ENCODE results near the gene RPS18. TPM values are rescaled to one million over a fixed set of nuclear protein-coding genes. Genes with fewer than 3 reads are reported as not detected.

Gene RPS18
- total RNA-seq, 1 donor from 2014 or later: 1,863 TPM

DNA sequence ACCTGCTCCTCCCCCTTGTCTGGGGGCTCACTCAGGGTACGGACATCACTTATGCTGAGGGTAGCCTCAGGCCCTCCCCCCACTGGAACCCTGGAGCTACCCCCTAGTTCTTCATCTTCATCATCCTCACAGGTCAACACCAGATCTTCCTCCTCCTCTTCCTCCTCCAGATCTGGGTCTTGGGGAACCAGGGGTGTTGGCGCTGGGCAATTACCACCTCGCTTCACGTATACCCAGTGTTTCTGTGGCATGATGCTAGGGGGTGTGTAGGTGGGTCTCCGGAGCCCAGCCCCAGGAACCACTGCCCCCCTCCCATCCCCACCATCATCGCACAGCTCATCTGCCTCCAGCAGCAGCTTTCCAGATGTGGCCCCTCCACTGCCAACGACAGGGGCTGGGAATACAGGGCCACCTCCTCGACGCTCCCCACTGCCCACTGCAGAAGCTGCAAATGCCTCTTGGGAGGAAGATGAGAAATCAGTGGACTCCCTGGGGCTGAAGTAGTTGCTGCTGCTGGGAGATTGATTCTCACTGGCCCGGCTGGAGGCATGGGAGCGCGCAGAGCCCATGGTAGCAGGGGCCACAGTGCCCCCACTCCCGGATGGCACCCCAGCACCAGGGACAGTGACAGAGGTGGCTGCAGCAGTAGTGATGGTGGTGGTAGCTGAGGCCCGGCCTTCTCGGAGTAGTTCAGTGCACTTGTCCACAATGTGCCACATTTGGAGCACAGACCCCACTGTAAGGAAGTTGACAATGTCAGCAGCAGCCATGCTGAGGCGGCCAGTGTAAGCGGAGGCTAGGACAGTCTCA is 44.1 kb downstream of the RPS18 start:
- no peaks in the 10 kb centered on the region for H3K27me3 ChIP-seq
- H3K27ac ChIP-seq: peak overlapping the region; percentile 87 to 97
- peaks cover 16 to 25% of the 10 kb centered on the region in 2 donors for H3K36me3 ChIP-seq
- peaks cover 7 to 48% of the 10 kb centered on the region in 2 donors for H3K4me1 ChIP-seq
- intact Hi-C loops (cut with DNase I): loop anchor here (5.0 to 10.0 kb wide), 2 partner anchors 114 to 1651 kb away; partner anchors contain the start of genes C6orf47, CSNK2B, GPANK1 and HSD17B8
- no peak for DNase-seq (ENCODE audit: low spot score in 2 of 2)
- no peak overlapping the region for H3K4me3 ChIP-seq
- no peaks in the 10 kb centered on the region for H3K9me3 ChIP-seq
- TF ChIP-seq, protein P1, sequence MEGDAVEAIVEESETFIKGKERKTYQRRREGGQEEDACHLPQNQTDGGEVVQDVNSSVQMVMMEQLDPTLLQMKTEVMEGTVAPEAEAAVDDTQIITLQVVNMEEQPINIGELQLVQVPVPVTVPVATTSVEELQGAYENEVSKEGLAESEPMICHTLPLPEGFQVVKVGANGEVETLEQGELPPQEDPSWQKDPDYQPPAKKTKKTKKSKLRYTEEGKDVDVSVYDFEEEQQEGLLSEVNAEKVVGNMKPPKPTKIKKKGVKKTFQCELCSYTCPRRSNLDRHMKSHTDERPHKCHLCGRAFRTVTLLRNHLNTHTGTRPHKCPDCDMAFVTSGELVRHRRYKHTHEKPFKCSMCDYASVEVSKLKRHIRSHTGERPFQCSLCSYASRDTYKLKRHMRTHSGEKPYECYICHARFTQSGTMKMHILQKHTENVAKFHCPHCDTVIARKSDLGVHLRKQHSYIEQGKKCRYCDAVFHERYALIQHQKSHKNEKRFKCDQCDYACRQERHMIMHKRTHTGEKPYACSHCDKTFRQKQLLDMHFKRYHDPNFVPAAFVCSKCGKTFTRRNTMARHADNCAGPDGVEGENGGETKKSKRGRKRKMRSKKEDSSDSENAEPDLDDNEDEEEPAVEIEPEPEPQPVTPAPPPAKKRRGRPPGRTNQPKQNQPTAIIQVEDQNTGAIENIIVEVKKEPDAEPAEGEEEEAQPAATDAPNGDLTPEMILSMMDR (IDR thresholded peaks at IDR 0.05): no peak

DNA sequence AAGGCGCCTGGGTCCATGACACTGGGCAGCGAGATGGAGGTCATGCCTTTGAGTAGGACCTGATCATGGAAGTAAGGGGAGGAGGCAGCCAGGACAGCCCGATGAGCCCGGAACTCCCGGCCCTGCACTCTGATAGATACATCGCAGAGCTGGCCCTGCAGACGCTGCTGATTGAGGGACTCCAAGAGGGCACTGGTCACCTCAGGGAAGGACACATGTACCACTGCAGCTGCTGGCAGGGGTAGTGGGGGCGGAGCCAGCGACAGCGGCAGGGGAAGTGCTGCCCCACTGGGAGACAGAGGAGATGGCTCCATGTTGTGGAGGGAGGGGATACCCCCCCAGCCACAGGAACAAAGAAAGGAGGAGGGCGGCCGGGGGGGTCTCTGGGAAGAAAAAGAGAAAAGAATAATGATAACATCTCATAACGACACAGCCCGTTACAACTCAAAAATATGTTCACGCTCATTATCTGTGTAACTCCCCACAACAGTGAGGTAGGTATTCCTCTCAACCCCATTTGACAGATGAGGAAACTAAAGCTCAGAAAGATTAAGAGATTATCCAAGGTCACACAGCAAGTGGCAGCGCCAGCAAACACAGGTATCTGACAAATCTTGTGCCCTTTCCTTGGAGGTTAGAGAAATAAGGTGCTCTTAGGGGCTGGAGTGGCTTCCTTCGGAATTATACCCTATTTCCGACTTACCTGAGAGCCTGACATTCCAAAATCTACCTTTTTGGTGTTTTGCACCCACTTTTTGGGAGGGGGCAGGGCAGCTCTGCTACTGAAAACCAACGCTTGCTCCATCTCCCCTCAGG is 44.9 kb downstream of the RPS18 start:
- peaks cover 17 to 28% of the 10 kb centered on the region in 2 donors for H3K36me3 ChIP-seq
- peaks cover 15 to 53% of the 10 kb centered on the region in 2 donors for H3K4me1 ChIP-seq
- H3K9me3 ChIP-seq: no peaks in the 10 kb centered on the region
- intact Hi-C loops (cut with DNase I): loop anchor here (1.0 to 10.0 kb wide), 3 partner anchors 18 to 1652 kb away; partner anchors contain the start of genes C6orf47, CSNK2B, GPANK1 and HSD17B8
- no peak for DNase-seq (ENCODE audit: low spot score in 2 of 2)
- peak overlapping the region; percentile 59 to 64 for H3K4me3 ChIP-seq
- TF ChIP-seq, protein P1 (IDR thresholded peaks at IDR 0.05): no peak
- peak overlapping the region; percentile 75 to 93 for H3K27ac ChIP-seq
- H3K27me3 ChIP-seq: no peaks in the 10 kb centered on the region

DNA sequence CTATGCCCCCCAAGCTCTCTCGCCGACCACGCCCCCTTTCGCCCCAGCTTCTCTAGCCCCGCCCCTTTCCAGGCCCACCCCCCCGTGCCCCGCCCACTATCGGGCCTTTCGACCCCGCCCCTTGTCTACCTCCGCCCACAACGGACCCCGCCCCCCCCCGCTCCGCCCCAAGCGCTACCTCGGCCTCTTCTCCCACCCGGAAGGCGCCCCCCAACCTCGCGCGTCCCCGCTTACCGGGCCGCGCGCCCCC is 45.5 kb downstream of the RPS18 start:
- Histone ChIP-seq H3K27me3 (no peaks in the 10 kb centered on the region), H3K36me3 (peaks cover 17 to 28% of the 10 kb centered on the region in 2 donors), H3K4me1 (peaks cover 20 to 52% of the 10 kb centered on the region in 2 donors), H3K4me3 (peak overlapping the region; percentile 59 to 64), H3K9me3 (no peaks in the 10 kb centered on the region), H3K27ac (peak overlapping the region; percentile 75 to 93)
- intact Hi-C loops (cut with DNase I): loop anchor here (1.0 to 10.0 kb wide), 3 partner anchors 18 to 1653 kb away; partner anchors contain the start of genes C6orf47, CSNK2B, GPANK1 and HSD17B8
- no peak for DNase-seq (ENCODE audit: low spot score in 2 of 2)
- TF ChIP-seq, protein P1 (IDR thresholded peaks at IDR 0.05): no peak

DNA sequence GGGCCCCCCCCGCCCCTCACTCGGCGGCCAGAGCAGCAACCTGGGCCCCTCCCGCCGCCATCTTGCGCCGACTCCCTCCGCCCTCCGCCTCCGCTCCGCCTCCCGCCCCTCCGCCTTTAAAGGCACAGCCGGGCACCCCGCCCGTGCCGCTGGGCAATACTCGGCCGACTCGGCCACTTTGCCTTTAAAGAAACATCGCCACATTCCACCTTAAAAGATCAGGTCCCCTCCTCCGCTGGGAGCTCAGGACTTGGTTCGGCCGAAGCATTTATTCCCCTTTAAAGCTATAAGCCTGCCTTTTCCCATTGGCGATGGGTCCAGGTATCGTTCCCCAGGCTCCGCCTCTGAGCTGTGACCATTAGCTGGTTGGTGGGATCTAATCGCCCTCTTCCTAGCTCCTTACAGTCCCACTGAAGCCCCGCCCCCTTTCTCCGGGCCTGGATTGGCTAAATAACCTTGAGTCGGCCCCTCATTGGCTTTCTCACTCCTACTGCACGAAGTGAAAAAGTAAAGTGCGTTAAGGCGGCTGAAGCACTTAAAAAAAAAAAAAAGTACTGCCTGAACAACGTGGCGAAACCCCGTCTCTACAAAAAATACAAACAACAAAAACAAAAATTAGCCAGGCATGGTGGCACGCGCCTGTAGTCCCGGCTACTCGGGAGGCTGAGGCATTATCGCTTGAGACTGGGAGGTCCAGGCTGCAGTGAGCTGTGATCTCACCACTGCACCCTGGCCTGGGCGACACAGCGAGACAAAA is 46.0 kb downstream of the RPS18 start, which contains the start of gene ZBTB22:
ZBTB22 (minus strand) TSS at position 76 of the 757 bp plus-strand sequence. CDS start 828 bp downstream, outside the sequence.
- Histone ChIP-seq H3K27me3 (no peaks in the 10 kb centered on the region), H3K27ac (peak within 1 kb of the TSS; percentile 75 to 93), H3K9me3 (no peaks in the 10 kb centered on the region), H3K36me3 (peaks cover 17 to 28% of the 10 kb centered on the region in 2 donors), H3K4me1 (peaks cover 20 to 49% of the 10 kb centered on the region in 2 donors), H3K4me3 (peak within 1 kb of the TSS; percentile 59 to 64)
- TF ChIP-seq, protein P1 (IDR thresholded peaks at IDR 0.05): no peak
- intact Hi-C loops (cut with DNase I): loop anchor here (1.0 to 10.0 kb wide), 3 partner anchors 19 to 1653 kb away; partner anchors contain the start of genes C6orf47, CSNK2B, GPANK1 and HSD17B8
- DNase-seq (ENCODE audit: low spot score in 2 of 2): peak; percentile 99 to 100
